ENCODE results near the gene PHPT1.
"Not testable (repeated sequence)": the region's sequence is repeated elsewhere in the genome, so short reads cannot be mapped to it uniquely, and the experiment has no call there.

The PHPT1 gene

GRCh38 chr9:136849038-136849959, at the start of gene PHPT1:
Gene PHPT1, plus strand, starts transcription at chr9:136849409. Its CDS starts 22 bp downstream, at chr9:136849431.
- no peaks in the 10 kb centered on the region for H3K9me3 Mint-ChIP-seq (ENCODE audit: low read depth)
- peaks cover 3% of the 10 kb centered on the region for H3K27me3 Mint-ChIP-seq
- H3K27ac Mint-ChIP-seq: peak within 1 kb of the TSS; percentile 86
- H3K36me3 Mint-ChIP-seq: no peaks in the 10 kb centered on the region
- H3K4me1 Mint-ChIP-seq (ENCODE audit: low read depth): peaks cover 5% of the 10 kb centered on the region
- H3K4me3 Mint-ChIP-seq: peak within 1 kb of the TSS; percentile 90

DNA sequence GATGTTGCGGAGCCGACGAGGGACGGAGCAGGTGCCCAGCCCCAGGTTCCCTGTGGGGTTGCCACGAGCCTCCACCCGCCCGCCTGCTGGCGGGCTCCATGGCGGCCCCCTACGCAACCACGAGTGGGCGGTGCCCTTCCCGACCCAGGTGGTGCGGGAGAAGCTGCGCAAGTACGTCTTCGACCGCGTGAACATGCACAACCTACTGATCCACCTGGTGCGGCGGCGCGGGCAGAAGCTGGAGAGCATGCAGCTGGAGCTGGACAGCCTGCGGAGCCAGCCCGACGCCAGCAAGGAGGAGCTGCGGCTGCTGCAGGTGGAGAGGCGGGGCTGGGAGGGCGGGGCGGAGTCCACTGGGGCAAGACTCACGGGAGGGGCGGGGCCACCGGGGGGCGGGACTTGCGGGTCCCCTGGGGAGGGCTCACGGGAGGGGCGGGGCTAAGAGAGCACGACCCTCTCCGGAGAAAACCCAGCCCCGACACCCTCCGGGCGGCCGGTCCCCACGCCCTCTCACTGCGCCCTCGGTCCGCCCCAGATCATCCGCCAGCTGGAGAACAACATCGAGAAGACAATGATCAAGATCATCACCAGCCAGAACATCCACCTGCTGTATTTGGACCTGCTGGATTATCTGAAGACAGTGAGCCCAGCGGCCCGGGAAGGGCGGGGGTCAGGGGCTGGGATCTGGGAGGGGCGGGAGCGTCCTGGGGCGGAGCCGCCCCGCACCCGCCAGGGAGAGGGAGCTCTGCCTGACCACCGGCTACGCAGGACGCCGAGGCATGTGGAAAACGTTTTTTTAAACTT, 49.2 kb upstream of the PHPT1 start:
- Mint-ChIP-seq H3K27ac (no peak overlapping the region), H3K4me3 (peak overlapping the region; percentile 79), H3K4me1 (ENCODE audit: low read depth) (peaks cover 19% of the 10 kb centered on the region), H3K27me3 (no peaks in the 10 kb centered on the region), H3K36me3 (no peaks in the 10 kb centered on the region), H3K9me3 (ENCODE audit: low read depth) (no peaks in the 10 kb centered on the region)

GRCh38 chr9:136802321-136802720, 46.9 kb upstream of the PHPT1 start:
- Mint-ChIP-seq H3K36me3 (peaks cover 3% of the 10 kb centered on the region), H3K27ac (no peak overlapping the region), H3K4me1 (ENCODE audit: low read depth) (peaks cover 23% of the 10 kb centered on the region), H3K4me3 (no peak overlapping the region), H3K9me3 (ENCODE audit: low read depth) (no peaks in the 10 kb centered on the region), H3K27me3 (no peaks in the 10 kb centered on the region)

DNA sequence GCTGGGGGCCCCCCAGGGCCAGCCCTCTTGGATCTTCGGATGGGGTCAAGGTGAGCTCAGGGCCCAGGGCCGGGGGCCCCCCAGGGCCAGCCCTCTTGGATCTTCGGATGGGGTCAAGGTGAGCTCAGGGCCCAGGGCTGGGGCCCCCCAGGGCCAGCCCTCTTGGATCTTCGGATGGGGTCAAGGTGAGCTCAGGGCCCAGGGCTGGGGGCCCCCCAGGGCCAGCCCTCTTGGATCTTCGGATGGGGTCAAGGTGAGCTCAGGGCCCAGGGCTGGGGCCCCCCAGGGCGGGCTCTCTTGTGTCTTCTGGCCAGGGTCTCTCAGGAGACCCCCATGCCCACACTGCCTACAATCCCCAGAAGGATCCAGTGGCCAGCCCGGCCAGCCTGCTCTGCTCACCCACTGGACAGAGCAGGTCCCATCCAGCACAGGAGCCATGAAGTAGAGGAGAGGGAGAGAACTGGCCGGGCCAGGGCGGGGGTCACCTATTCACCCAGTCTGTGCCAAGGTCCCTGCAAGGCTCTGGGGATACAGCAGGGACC, 46.1 kb upstream of the PHPT1 start:
- not testable (repeated sequence) for H3K36me3 Mint-ChIP-seq; H3K9me3 Mint-ChIP-seq (ENCODE audit: low read depth); H3K27me3 Mint-ChIP-seq; H3K27ac Mint-ChIP-seq; H3K4me3 Mint-ChIP-seq
- H3K4me1 Mint-ChIP-seq (ENCODE audit: low read depth): peaks cover 23% of the 10 kb centered on the region

DNA sequence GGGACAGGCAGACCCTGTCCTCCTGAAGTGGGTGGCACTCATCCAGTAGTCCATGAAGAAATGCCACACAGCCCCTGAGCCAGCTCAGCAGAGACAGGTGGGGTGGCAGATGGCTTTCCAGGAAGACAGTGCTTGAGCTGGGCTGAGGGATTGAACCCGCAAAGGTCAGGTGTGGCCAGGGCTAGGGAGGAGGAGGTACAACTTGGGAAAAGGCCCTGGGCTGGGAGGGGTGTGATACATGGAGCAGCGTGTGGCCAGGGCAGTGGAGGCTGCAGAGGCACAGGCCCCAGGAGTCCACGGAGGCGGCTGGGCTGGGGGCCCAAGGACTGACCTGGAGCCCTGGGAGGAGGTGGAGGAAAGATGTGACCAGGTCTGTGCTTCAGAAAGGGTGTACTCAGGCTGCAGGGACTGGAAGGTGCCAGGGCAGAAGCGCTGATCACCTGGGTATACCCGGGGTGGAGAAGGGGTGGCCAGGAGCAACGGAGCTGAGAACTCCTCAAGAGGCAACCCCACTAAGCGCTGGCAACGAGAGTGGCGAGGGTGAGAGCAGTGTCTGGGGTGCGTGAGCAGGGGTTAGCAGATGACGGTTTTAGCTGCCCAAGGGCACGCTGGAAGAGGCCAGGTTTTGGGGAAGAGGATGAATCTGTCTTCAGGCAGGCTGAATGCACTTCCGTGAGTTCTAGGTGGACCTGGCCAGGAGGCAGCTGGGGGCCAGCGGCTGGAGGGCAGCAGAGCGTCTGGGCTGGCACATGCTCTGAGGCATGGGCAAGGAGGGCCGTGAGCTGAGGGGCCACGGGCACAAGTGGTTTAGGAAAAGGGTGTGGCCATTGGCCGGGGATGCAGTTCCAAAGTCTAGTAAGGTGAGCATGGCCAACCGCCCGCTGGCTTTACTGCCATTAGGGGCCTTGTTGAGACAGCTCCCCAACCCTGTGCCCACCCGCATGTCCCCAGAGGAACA, 45.4 kb upstream of the PHPT1 start:
- H3K27ac Mint-ChIP-seq: no peak overlapping the region
- H3K4me1 Mint-ChIP-seq (ENCODE audit: low read depth): peaks cover 24% of the 10 kb centered on the region
- no peaks in the 10 kb centered on the region for H3K27me3 Mint-ChIP-seq
- no peak overlapping the region for H3K4me3 Mint-ChIP-seq
- H3K9me3 Mint-ChIP-seq (ENCODE audit: low read depth): no peaks in the 10 kb centered on the region
- peaks cover 3% of the 10 kb centered on the region for H3K36me3 Mint-ChIP-seq

DNA sequence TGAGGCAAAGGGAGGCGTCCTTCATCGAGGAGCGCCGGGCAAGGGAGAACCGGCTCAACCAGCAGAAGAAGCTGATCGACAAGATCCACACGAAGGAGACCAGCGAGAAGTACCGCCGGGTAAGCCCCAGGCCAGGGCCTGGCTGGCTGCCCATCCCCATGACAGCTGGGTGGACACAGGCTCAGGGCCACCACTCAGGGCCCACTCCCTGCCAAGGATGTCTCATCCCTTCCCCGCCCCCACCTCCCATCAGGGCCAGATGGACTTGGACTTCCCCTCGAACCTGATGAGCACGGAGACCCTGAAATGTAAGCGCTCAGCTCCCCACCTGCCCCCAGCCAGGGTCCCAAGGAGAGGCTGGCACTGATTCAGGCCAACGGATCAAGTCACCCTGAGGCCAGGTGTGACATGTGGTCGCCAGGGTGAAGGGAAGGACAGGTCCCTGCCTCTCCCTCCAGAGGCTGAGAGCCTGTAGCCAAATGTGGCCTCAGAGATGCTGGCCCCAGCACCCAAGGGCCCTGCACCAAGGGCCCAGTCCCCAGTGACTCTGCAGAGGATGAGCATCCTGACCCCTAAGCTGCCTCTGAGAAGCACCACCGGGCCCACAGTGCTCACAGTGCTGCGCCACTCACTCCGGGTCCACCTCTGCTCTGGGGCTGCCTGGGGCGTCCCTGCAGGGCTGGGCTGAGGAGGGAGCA, 44.6 kb upstream of the PHPT1 start:
- H3K4me1 Mint-ChIP-seq (ENCODE audit: low read depth): peaks cover 31% of the 10 kb centered on the region
- H3K27me3 Mint-ChIP-seq: no peaks in the 10 kb centered on the region
- peaks cover 5% of the 10 kb centered on the region for H3K36me3 Mint-ChIP-seq
- H3K9me3 Mint-ChIP-seq (ENCODE audit: low read depth): no peaks in the 10 kb centered on the region
- no peak overlapping the region for H3K4me3 Mint-ChIP-seq
- no peak overlapping the region for H3K27ac Mint-ChIP-seq

DNA sequence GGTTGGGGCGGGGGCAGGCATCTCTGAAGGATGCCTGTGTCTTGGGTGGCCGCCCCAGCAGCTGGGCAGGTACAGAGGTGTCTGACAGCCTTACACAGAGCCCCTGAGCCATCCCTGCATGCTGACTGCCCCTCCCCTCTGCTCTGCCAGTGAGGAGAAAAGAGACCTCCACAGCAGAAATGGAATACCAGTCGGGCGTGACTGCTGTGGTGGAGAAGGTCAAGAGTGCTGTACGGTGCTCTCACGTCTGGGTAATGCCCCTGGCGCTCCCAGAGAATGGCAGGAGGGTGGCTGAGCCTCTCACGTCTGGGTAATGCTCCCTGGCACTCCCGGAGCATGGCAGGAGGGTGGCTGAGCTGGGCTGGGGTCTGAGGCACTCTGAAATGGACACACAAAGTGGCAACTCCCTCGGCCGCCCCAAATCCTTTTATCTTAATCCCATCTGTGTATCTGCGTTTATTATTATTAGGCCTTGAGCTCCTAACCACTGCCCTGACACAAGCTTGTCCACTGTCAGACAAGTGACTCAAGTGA, 43.9 kb upstream of the PHPT1 start:
- H3K27me3 Mint-ChIP-seq: no peaks in the 10 kb centered on the region
- H3K4me3 Mint-ChIP-seq: no peak overlapping the region
- no peak overlapping the region for H3K27ac Mint-ChIP-seq
- peaks cover 35% of the 10 kb centered on the region for H3K4me1 Mint-ChIP-seq (ENCODE audit: low read depth)
- H3K9me3 Mint-ChIP-seq (ENCODE audit: low read depth): no peaks in the 10 kb centered on the region
- H3K36me3 Mint-ChIP-seq: peaks cover 5% of the 10 kb centered on the region

DNA sequence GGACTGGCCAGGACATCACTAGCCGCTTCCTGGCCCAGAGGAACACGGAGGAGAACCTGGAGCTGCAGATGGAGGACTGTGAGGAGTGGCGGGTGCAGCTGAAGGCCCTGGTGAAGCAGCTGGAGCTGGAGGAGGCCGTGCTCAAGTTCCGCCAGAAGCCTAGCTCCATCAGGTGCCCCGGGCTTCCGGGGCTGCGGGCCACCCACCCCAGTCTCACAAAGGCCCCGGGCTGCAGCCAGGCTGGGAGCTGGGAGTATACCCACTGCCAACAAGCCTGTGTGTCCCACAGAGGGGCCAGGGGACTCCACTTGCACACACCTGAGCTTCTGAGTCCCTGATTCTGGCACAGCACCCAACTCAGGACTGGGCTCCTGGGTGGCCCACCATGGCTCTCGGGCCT, 43.1 kb upstream of the PHPT1 start:
- Mint-ChIP-seq H3K36me3 (peaks cover 5% of the 10 kb centered on the region), H3K4me1 (ENCODE audit: low read depth) (peaks cover 32% of the 10 kb centered on the region), H3K9me3 (ENCODE audit: low read depth) (no peaks in the 10 kb centered on the region), H3K27me3 (no peaks in the 10 kb centered on the region), H3K4me3 (peak overlapping the region; percentile 88), H3K27ac (no peak overlapping the region)

- Mint-ChIP-seq H3K4me3 (peak overlapping the region; percentile 88), H3K27ac (peak overlapping the region; percentile 89), H3K4me1 (ENCODE audit: low read depth) (peaks cover 30% of the 10 kb centered on the region), H3K36me3 (peaks cover 5% of the 10 kb centered on the region), H3K27me3 (no peaks in the 10 kb centered on the region), H3K9me3 (ENCODE audit: low read depth) (no peaks in the 10 kb centered on the region)
Measured at GRCh38 chr9:136806631-136807201, 42.5 kb upstream of the PHPT1 start.

DNA sequence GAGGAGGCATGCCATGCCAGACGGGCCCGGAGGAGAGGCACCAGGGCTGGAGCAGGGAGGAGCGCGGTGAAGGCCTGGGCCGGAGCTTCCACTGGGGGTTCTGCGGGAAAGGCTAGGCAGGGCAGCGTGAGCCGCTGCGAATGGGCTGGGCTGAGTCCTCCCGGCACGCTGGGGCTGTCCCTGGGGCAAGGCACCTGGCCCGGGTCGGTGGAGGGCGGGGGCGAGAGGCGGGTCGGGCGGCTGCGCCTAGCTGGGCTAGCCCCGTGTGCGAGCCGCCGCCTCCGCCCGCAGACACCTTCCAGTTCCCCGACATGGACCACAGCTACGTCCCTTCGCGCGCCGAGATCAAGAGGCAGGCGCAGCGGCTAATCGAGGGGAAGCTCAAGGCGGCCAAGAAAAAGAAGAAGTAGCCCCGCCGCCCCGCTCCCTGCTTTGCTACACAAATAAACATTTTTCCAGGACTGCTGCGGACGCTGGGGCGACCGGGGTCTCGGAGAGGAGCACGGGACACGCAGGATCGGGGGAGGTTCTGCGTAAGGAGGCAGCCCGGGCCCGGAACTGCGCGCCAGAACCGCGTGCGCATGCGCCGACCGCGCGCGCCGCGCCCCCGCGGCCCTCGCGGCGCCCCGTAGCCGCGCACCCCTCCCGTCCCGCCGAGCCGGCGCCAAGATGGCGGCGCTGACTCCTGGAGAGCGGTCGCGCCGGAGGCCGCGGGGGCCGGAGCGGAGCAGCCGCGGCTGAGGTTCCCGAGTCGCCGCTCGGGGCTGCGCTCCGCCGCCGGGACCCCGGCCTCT, 41.7 kb upstream of the PHPT1 start, which contains the start of gene RABL6:
RABL6 (plus strand) TSS at position 668 of the 794 bp plus-strand sequence. CDS start 249 bp downstream, outside the sequence.
- H3K27ac Mint-ChIP-seq: peak within 1 kb of the TSS; percentile 89
- peak within 1 kb of the TSS; percentile 93 for H3K4me3 Mint-ChIP-seq
- peaks cover 5% of the 10 kb centered on the region for H3K36me3 Mint-ChIP-seq
- H3K9me3 Mint-ChIP-seq (ENCODE audit: low read depth): no peaks in the 10 kb centered on the region
- H3K27me3 Mint-ChIP-seq: no peaks in the 10 kb centered on the region
- peaks cover 35% of the 10 kb centered on the region for H3K4me1 Mint-ChIP-seq (ENCODE audit: low read depth)

DNA sequence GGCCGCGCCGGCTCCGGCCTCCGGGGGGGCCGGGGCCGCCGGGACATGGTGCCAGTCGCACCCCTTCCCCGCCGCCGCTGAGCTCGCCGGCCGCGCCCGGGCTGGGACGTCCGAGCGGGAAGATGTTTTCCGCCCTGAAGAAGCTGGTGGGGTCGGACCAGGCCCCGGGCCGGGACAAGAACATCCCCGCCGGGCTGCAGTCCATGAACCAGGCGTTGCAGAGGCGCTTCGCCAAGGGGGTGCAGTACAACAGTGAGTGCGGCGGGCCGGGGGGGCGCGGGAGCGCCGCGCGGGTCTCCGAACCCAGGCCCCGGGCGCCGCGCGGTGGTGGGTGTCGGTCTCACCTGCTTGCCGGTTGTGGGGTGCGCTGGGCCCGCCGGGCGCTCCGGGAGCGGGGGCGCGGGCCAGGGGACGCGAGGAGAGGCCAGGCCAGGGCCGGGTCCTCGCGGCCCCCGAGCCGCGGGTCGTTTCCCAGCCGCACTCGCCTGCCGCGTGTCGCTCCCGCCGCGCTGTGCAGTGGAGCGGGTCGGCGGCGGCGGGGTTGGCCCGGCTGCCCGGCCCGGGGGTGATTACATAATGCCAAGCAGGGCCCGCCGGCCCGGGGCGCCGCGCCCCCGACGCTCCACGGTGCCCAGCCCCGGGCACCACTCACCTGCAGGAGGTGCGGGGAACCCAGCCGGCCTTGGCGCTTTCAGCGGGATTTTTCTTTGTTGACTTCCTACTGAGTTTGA, 41.0 kb upstream of the PHPT1 start:
- no peaks in the 10 kb centered on the region for H3K27me3 Mint-ChIP-seq
- H3K4me1 Mint-ChIP-seq (ENCODE audit: low read depth): peaks cover 43% of the 10 kb centered on the region
- H3K9me3 Mint-ChIP-seq (ENCODE audit: low read depth): no peaks in the 10 kb centered on the region
- H3K27ac Mint-ChIP-seq: peak overlapping the region; percentile 36
- H3K4me3 Mint-ChIP-seq: peak overlapping the region; percentile 93
- peaks cover 7% of the 10 kb centered on the region for H3K36me3 Mint-ChIP-seq

DNA sequence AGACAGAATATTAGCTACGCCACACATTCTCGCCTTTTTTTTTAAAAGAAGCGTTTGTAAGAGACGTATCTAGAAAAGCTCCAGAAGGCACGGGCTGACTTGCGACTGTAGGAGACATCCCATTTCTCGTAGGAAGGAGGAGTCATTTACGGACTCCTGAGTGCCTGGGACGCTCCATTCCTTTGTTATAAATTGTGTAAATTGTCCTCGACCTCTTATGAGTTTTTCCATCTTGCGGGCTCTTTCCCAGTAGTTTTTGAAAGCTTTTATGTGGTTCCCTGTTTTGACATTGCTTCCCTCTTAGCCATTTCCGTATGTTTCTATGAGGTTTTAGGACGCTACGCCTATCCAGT, 40.4 kb upstream of the PHPT1 start:
- Mint-ChIP-seq H3K4me1 (ENCODE audit: low read depth) (peaks cover 44% of the 10 kb centered on the region), H3K4me3 (peak overlapping the region; percentile 93), H3K27me3 (no peaks in the 10 kb centered on the region), H3K36me3 (peaks cover 8% of the 10 kb centered on the region), H3K27ac (peak overlapping the region; percentile 36), H3K9me3 (ENCODE audit: low read depth) (no peaks in the 10 kb centered on the region)

All from activated naive CD8-positive, alpha-beta T cell (primary cell).